DMS 273 treated with DMSO at 0.1 percent for 48 hours (cell line): Measurements from ENCODE around the gene FKBP4.

Source experiments
- DNase-seq: peaks from one replicate; lab custom pipeline; 2025; lab: John Stamatoyannopoulos, UW

The FKBP4 gene

GRCh38 chr12:2853626-2854025 lies 58.9 kb downstream of the FKBP4 start:
- DNase-seq = peak; percentile 35
